Measurements from ENCODE around the gene FLYWCH2.

FLYWCH2 gene

DNA sequence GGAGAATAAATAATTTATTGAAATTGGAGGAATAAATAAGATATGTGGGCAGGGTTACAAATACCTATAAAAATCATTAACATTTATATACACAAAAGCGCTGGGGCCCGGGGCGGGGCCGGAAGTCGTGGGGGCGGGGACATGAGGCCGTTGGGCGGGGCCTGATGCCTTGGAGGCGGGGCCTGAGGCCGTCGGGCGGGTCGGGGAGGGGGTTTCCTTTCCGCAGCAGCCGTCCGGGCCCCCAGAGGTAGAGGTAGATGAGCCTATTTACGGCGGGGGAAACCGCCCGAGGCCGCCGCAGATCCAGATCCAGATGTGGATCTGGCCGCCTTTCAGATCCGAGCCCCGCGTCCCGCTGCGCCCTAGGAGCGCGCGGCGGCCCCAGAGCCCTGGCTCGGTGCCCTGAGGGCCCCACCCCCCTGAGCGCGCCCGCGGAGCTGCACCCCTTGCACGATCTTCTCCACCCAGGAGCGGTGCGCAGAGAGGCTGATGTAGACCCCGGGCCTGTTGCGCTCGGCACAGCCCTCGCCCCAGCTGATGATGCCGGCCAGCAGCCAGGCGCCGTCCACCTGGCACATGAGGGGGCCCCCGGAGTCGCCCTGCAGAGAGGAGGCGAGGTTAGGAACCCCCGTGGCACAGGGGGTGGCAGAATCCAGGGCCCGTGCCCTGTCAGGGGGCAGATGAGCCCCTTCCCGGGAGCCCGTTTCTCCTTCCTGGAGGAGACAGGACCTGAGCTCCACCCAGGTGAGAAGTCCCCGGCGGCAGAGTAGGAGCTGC is 30.1 kb upstream of the FLYWCH2 start:
- CTCF ChIA-PET: interaction anchor here (1.1 to 2.6 kb wide), 3 partner anchors 13 to 20 kb away, joined by 3 to 31 read pairs (median 9); no protein-coding TSS in a partner anchor
- TF ChIP-seq, protein P1, sequence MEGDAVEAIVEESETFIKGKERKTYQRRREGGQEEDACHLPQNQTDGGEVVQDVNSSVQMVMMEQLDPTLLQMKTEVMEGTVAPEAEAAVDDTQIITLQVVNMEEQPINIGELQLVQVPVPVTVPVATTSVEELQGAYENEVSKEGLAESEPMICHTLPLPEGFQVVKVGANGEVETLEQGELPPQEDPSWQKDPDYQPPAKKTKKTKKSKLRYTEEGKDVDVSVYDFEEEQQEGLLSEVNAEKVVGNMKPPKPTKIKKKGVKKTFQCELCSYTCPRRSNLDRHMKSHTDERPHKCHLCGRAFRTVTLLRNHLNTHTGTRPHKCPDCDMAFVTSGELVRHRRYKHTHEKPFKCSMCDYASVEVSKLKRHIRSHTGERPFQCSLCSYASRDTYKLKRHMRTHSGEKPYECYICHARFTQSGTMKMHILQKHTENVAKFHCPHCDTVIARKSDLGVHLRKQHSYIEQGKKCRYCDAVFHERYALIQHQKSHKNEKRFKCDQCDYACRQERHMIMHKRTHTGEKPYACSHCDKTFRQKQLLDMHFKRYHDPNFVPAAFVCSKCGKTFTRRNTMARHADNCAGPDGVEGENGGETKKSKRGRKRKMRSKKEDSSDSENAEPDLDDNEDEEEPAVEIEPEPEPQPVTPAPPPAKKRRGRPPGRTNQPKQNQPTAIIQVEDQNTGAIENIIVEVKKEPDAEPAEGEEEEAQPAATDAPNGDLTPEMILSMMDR (IDR thresholded peaks at IDR 0.05; ENCODE audit: insufficient read depth, low read length, missing control alignments): no peak
- no peak for DNase-seq (ENCODE audit: low read depth, low spot score)
- H3K4me3 ChIP-seq (ENCODE audit: low read depth, low read length): no peak overlapping the region
- POLR2A ChIA-PET: no interaction called here

DNA sequence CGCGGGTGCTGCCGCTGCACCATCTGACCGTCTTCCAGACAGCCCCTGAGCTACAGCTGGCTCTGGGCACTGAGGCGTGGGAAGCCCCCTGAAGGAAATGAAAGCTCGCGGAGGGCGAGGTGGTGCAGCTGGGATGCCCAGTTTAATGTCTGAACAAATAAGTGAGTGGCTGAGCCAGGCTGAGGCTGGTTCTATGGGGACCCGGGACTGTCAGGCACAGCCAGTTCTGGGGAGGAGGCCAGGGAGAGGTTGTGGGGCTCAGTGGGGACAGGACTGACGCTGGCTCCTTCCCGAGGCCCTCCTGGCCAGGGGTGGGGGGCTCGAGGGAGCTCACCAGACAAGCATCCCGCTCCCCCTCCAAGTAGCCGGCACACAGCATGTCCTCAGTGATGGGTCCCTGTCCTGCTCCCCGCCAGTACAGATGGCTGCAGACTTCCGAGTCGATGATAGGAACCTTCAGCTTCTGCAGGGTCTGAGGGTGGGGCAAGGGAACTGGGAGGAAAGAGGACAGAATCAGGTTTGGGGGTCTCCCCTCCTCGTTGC is 29.4 kb upstream of the FLYWCH2 start:
- no peak overlapping the region for H3K4me3 ChIP-seq (ENCODE audit: low read depth, low read length)
- TF ChIP-seq, protein P1 (IDR thresholded peaks at IDR 0.05; ENCODE audit: insufficient read depth, low read length, missing control alignments): no peak
- CTCF ChIA-PET: interaction anchor here (1.0 to 2.6 kb wide), 5 partner anchors 10 to 76 kb away, joined by 3 to 31 read pairs (median 4); no protein-coding TSS in a partner anchor
- POLR2A ChIA-PET: no interaction called here
- no peak for DNase-seq (ENCODE audit: low read depth, low spot score)

DNA sequence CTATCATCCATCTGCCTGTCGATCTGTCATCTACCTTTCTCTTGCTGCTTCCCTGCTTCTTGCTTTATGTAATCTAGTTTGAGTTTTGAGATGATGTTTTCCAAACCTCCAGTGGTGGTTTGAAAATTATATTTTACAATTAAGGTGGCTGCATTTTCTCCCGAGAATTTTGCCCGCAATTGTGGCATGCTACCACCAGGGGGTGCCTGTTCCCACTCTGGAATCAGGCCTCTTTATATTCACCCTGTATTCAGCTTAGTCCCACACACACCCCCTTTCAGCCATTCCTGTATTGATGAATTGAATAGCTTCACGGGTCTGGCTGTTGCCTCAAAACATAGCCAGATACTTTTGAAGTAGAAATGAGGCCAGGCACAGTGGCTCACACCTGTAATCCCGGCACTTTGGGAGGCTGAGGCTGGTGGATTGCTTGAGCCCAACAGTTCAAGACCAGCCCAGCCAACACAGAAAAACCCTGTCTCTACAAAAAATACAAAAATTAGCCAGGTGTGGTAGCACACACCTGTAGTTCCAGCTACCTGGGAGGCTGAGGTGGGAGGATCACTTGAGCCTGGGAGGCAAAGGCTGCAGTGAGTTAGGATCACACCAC is 28.2 kb upstream of the FLYWCH2 start:
- CTCF ChIA-PET: interaction anchor here (1.1 to 2.6 kb wide), 4 partner anchors 9 to 18 kb away, joined by 4 to 31 read pairs (median 6); no protein-coding TSS in a partner anchor
- TF ChIP-seq, protein P1 (IDR thresholded peaks at IDR 0.05; ENCODE audit: insufficient read depth, low read length, missing control alignments): peak; percentile 6
- POLR2A ChIA-PET: no interaction called here
- no peak overlapping the region for H3K4me3 ChIP-seq (ENCODE audit: low read depth, low read length)
- no peak for DNase-seq (ENCODE audit: low read depth, low spot score)

DNA sequence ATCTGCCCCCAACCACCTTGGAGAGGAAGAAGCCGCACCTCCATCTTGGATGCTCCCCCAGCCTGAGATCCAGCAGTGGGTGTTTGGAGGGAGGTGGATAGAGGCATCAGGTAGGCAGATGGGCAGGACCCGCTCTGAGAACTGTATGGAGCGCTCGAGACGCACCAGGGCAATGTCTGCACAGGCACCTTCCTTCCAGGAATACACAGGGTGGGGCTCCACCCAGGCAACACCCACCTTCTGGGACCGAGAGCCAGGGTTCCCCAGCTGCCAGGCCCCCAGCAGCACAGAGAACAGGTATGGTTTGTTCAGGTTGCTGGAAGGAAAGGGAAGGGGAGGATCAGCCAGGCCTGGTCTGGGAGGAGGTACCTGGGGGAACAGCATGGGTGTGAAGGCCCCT is 27.5 kb upstream of the FLYWCH2 start:
- TF ChIP-seq, protein P1 (IDR thresholded peaks at IDR 0.05; ENCODE audit: insufficient read depth, low read length, missing control alignments): no peak
- CTCF ChIA-PET: interaction anchor here (1.3 to 2.6 kb wide), 2 partner anchors 13 to 16 kb away, joined by 8 to 31 read pairs; no protein-coding TSS in a partner anchor

DNA sequence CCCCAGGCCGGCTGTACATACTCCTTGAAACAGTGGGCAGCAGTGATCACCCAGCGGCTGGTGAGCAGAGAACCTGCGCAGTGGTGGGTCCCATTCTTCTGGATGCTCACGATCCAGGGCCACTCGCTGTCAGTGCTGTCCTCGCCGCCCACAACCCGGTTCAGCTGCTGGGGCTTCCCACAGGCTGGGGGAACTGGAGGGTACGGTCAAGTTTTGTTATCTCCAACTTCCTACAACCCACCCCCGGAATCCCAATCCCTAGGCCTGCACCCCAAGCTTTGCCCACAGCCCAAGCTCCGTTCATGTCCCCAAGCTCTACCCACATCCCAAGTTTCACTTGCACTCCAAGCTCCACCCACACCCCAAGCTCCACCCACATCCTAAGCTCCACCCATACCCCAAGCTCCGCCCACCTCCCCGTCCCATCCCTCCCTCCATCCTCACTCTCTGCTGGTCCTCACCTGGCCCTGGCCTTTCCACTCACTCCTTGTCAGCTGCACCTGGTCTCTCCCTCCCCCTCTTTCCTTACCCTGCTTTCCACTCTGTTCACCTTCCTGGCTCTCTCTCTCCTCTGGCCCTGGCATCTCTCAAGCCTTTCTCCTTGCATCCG is 26.8 kb upstream of the FLYWCH2 start:
- ChIA-PET CTCF (interaction anchor here (0.7 to 1.3 kb wide), 3 partner anchors 11 to 17 kb away, joined by 4 to 8 read pairs (median 6); no protein-coding TSS in a partner anchor), POLR2A (no interaction called here)
- no peak overlapping the region for H3K4me3 ChIP-seq (ENCODE audit: low read depth, low read length)
- TF ChIP-seq, protein P1 (IDR thresholded peaks at IDR 0.05; ENCODE audit: insufficient read depth, low read length, missing control alignments): no peak
- DNase-seq (ENCODE audit: low read depth, low spot score): no peak

More for the DNA sequence above, 27.5 kb upstream of the FLYWCH2 start:
- no peak overlapping the region for H3K4me3 ChIP-seq (ENCODE audit: low read depth, low read length)
- DNase-seq (ENCODE audit: low read depth, low spot score): no peak
- POLR2A ChIA-PET: no interaction called here
